DMS 273 treated with DMSO at 0.1 percent for 48 hours (cell line): Measurements from ENCODE around the gene PLXDC2.

Experiments used
- DNase-seq: peaks from one replicate; lab custom pipeline; 2025; lab: John Stamatoyannopoulos, UW

Gene PLXDC2

GRCh38 chr10:19941206-19941880 is 125.1 kb downstream of the PLXDC2 start:
- DNase-seq: no peak

DNA sequence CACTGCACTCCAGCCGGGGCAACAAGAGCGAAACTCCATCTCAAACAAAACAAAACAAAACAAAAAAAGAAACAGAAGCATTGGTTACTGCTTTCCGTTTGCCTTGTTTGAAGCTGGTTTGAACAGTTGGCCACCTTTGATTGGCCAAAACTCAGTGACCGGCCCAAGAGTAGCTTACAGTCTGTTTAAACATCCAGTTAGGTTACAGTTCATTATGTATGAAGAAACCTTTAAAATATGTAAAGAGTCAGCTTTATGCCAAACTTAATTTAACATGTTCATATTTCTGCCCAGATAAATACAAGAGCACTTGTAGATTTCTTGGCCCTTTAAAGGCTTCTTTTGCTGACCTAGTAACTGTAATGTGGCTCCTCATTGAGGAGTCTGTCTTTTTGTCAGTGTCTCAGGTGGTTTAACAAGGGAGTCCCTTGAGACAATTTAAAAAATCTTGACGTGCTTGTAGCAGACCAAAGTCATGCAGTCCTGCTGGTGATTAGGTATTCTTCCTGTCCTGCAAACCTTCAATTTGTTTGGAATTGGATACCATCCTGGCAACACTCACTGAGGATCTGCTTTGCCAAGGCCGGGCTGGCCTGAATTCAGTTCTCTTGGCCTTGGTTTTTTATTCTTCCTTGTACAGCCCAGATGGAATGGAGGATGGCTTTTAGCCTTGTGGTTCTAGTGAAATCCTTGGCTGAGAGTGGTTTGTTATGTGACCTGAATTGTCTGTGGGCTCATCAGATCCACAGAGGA is 128.9 kb downstream of the PLXDC2 start:
- no peak for DNase-seq

DNA sequence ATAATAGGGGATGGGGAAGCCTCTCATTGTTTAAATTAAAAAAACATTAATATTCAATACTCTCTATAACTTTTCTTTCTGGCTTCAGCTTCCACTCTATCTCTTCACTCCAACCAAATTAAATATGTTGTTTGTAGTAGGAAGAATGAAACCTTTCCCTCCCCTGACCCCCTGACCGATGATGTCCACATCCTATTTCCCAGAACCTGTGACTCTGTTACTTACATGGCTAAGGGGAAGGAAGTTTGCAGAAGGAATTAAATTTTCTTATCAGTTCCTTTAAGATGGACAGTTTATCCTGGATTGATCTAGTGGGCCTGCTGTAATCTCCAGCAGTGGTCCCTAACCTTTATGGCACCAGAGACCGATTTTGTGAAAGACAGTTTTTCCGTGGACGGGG is 130.0 kb downstream of the PLXDC2 start:
- DNase-seq: no peak

GRCh38 chr10:19946791-19947190 is 130.6 kb downstream of the PLXDC2 start:
- DNase-seq: no peak

DNA sequence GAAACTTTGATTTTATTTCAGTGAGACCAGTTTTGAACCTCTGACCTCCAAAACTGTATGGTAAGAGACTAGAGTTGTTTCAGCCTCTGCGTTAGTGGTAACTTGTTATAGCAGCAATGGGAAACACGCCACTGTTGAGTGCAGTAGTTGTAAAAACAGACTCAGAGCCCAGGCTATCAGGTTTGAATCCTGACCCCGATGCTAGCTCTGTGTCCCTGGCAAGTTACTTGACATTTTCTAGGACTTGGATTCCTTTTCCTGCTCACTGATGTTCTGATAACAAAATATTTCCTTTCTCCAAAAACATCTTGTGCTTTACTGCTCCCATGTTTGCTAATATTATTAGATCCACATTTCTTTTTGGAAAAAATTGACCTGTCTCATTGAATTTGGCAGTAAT is 131.0 kb downstream of the PLXDC2 start:
- DNase-seq: no peak

DNA sequence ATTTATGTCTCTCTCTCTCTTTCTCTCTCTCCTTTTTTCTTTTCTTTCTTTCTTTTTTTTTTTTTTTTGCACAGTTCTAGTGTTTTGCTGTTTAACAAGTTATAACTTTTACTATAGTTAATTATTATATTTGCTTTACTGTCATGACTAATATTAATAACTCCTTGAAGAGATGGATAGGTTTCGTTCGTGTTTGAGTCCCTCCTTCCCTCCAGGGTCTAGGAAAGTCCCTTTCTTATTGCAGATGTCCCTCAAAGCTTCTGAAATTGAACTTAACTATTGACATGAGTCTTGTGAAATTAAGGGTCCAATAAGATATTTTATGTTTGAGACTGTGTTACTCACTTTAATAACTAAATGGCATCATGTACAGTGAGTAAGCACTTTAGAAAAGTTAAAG is 131.4 kb downstream of the PLXDC2 start:
- no peak for DNase-seq

GRCh38 chr10:19952224-19953010 is 136.2 kb downstream of the PLXDC2 start:
- no peak for DNase-seq

DNA sequence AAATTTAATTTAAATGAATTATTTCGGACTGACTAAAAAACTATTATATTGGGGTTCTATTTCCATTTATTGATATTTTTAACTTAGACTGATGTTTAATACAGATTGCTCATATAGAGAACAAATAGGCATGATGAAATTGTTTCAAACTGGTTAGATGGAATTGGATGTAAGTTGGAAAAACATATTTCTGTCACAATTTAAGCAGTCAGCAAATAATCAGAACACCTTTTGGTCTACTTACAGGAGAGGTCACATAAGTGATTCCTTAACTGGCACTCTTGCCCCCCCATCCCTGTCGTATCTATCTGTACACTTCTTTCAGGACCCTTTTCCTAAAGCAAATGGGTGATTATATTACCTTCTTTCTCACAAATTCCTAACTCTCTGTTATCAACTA is 138.4 kb downstream of the PLXDC2 start:
- DNase-seq: no peak

DNA sequence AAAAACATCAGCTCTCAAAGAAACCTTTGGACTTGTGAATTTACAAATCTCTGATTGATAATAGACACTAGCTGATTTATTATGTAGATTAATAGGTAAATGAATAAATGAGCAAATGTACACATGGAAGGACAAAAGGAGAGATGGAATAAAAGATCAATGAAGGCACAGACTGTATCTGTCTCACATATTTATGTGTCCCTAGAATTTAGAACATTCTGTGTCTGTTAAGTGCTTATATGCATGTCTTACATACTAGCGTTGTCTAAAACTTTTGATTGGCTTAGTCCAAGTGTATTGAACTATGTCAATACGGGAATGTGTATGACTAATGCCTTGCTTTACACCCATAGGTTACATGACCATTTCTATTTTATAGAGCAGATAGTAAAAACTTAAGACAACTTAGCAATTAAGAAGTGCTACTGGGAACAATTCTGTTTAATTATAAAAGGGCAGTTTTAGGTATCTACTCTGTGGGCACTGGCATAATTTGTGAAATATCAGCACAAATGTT is 140.3 kb downstream of the PLXDC2 start:
- DNase-seq: no peak

- no peak for DNase-seq
These were observed 142.6 kb downstream of the PLXDC2 start for GRCh38 chr10:19958787-19959186.

DNA sequence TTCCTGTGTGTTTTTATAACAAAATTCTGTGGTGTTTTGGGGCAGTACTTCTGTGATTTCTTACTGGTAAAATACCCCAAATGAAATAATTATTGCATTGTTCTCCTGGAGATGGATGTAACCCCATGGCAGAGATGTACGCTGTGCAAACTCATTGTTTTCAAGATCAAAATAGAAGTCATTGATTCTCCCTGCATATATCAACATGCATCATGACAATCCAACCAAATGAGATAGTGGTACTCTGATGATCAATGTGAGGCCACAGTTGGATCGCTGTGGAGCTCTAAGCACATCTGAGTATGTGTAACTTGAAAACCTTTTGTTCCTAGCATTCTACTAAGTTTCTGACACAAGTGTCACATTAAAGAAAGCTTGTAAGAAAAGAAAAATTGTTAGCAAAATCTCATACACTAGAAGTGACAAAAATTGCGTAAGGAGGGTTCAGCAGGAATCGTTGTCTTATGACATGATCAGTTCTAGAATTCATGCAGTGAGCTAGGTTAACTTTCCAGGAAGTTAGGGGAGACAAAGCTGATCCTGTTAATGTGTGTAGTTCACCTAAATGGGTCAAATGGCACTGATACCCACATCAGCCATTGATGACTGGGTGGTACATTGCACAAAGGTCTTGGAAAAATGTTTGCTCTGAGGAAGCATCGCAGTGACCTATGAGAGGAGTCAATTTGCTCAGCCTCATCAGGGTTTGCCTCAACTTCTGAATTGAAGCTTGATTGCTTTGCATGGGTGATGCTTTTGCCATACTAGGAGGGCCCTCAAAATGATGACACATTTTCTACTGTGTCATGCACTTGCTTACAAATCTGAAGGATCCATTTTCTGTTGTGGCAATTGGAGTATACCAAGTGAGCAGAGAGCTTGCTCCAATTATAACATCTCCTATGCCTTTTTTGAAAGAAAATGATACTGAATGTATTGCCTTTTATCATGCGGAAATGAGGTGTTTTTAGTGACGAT is 145.1 kb downstream of the PLXDC2 start:
- no peak for DNase-seq

DNA sequence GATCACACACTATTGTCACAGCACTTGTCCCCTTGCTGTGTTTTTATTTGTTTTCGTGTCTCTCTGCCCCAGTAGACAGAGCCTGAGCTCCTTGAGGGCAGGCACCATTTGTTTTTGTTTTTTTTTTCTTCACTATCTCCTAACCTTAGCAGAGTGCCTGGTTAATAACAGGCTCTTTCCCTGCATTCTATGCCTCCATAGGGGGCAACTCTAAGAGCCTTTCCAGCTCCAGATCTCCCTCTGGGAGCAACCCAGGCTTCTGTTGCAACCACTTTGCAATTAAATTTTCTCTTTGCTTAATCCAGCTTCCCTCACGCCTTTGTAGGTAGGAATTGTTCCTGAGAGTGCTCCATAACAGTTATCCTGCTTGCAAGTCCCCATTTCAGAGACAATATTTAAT is 148.4 kb downstream of the PLXDC2 start:
- DNase-seq: no peak

GRCh38 chr10:19966751-19967150 is 150.5 kb downstream of the PLXDC2 start:
- DNase-seq: no peak

DNA sequence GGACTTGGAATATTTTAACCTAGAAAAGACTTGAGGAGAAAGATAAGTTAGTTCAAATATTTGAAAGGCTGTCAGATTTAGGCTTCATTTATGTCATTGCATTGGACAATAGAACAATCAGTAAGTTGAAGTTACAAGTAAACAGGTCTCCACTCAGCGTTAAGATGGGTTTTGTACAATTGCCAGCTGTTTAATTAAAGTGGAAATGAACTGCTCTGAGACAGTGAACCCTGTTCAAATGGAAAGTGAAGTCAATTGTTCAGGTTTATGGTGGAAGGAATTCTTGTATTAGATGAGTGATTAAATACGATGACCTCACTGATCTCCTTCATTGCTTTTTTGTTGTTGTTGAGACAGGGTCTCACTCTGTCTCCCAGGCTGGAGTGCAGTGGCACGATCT is 151.7 kb downstream of the PLXDC2 start:
- DNase-seq: no peak

GRCh38 chr10:19968745-19969144 is 152.5 kb downstream of the PLXDC2 start:
- no peak for DNase-seq

- DNase-seq: no peak
These were observed 154.0 kb downstream of the PLXDC2 start for GRCh38 chr10:19970256-19970655.

GRCh38 chr10:19970717-19971116 is 154.5 kb downstream of the PLXDC2 start:
- no peak for DNase-seq

- no peak for DNase-seq
These were observed 155.3 kb downstream of the PLXDC2 start for GRCh38 chr10:19971343-19972052.

GRCh38 chr10:19974138-19974537 is 157.9 kb downstream of the PLXDC2 start:
- DNase-seq: no peak

- DNase-seq: no peak
These were observed 158.3 kb downstream of the PLXDC2 start for GRCh38 chr10:19974554-19974953.

GRCh38 chr10:19977097-19977521 is 160.9 kb downstream of the PLXDC2 start:
- no peak for DNase-seq
